Smooth muscle cell (in vitro differentiated cells): ENCODE measurements around the gene ZNF280B. TPM values are rescaled to one million over a fixed set of nuclear protein-coding genes. Genes with fewer than 3 reads are reported as not detected.
"Not testable (repeated sequence)": the region's sequence is repeated elsewhere in the genome, so short reads cannot be mapped to it uniquely, and the experiment has no call there.

Source experiments
- DNase-seq: peaks from one replicate; lab custom pipeline; 2025; ENCODE audit not compliant: unreplicated experiment; lab: John Stamatoyannopoulos, UW
- H2AFZ ChIP-seq: fragments of 200-600 bp; sonication (generic); 2 replicates; pipeline ENCODE4 v1.6.0; 2016; ENCODE audit warnings: antibody characterized with exemption, low read depth, mild to moderate bottlenecking
- H3F3A ChIP-seq: fragments of 200-600 bp; sonication (generic); 2 replicates; pipeline ENCODE4 v1.6.0; 2017; ENCODE audit warnings: antibody characterized with exemption, low read depth
- H3K27ac ChIP-seq: fragments of 200-600 bp; sonication (generic); 2 replicates; pipeline ENCODE4 v1.5.1; 2016; ENCODE audit warnings: low read depth, mild to moderate bottlenecking
- H3K27me3 ChIP-seq: fragments of 200-600 bp; sonication (generic); 2 replicates; pipeline ENCODE4 v1.6.1; 2016; ENCODE audit warnings: low read depth, mild to moderate bottlenecking
- H3K36me3 ChIP-seq: fragments of 200-600 bp; sonication (generic); 2 replicates; pipeline ENCODE4 v1.5.1; 2016; ENCODE audit warnings: low read depth
- H3K4me1 ChIP-seq: fragments of 200-600 bp; sonication (generic); 2 replicates; pipeline ENCODE4 v1.5.1; 2016; ENCODE audit warnings: low read depth
- H3K4me2 ChIP-seq: fragments of 200-600 bp; sonication (generic); 2 replicates; pipeline ENCODE4 v1.6.0; 2016; ENCODE audit warnings: mild to moderate bottlenecking
- H3K4me3 ChIP-seq: fragments of 200-600 bp; sonication (generic); 2 replicates; pipeline ENCODE4 v1.5.1; 2016; ENCODE audit warnings: mild to moderate bottlenecking
- H3K79me2 ChIP-seq: fragments of 200-600 bp; sonication (generic); 2 replicates; pipeline ENCODE4 v1.6.0; 2016; ENCODE audit warnings: low read depth, mild to moderate bottlenecking
- H3K9ac ChIP-seq: fragments of 200-600 bp; sonication (generic); 2 replicates; pipeline ENCODE4 v1.6.0; 2016; ENCODE audit warnings: low read depth
- H3K9me3 ChIP-seq: fragments of 200-600 bp; sonication (generic); replicated peaks from 2 replicates; pipeline ENCODE4 v1.5.1; 2016; ENCODE audit warnings: low read depth
- H4K20me1 ChIP-seq: fragments of 200-600 bp; sonication (generic); 2 replicates; pipeline ENCODE4 v1.6.0; 2016; ENCODE audit warnings: low read depth
- CTCF ChIP-seq: fragments of 200-600 bp; sonication (generic); IDR thresholded peaks from 2 replicates; pipeline ENCODE4 v1.5.1; 2017; ENCODE audit warnings: borderline replicate concordance, mild to moderate bottlenecking, antibody characterized with exemption; ENCODE audit not compliant: insufficient read depth, poor library complexity, severe bottlenecking
- WGBS: methylation state at CpG from one replicate; pipeline ENCODE4 v1.1.7; 2016; ENCODE audit warnings: low lambda C conversion rate; 5-methylcytosine and 5-hydroxymethylcytosine counted together
- polyA plus RNA-seq: library from polyadenylated mRNA; unstranded; fragments of >200 nt; fragmentation: Nextera tagmentation; extraction: Ambion mirVana; gene quantifications from 2 replicates; pipeline ENCODE4 v1.2.1, GENCODE V29; 2016
- total RNA-seq: library from RNA; depleted of rRNA; stranded (reverse); fragments of >200 nt; gene quantifications from 2 replicates; pipeline ENCODE4 v1.2.3, GENCODE V29; 2014

The ZNF280B gene
- total and polyA plus RNA-seq, 2 experiments from 2014 or later = 3.0 to 3.3 TPM

- Histone ChIP-seq H3F3A (no peaks in the 10 kb centered on the region), H3K9ac (no peak overlapping the region), H4K20me1 (no peaks in the 10 kb centered on the region), H3K4me2 (no peak overlapping the region), H3K9me3 (no peaks in the 10 kb centered on the region), H3K36me3 (no peaks in the 10 kb centered on the region), H3K79me2 (no peaks in the 10 kb centered on the region), H2AFZ (no peak overlapping the region), H3K27ac (no peak overlapping the region), H3K27me3 (peaks cover 31% of the 10 kb centered on the region), H3K4me3 (no peak overlapping the region), H3K4me1 (peaks cover 15% of the 10 kb centered on the region)
- 60% methylated on average over 4 of the region's 4 CpGs for WGBS
- DNase-seq = no peak
- no peak for TF ChIP-seq CTCF
These were observed 8.4 kb upstream of the ZNF280B start for GRCh38 chr22:22516992-22517391.

GRCh38 chr22:22515890-22516289 lies 7.3 kb upstream of the ZNF280B start:
- H3K4me2 ChIP-seq = no peak overlapping the region
- H3K4me3 ChIP-seq = no peak overlapping the region
- H3K9ac ChIP-seq = no peak overlapping the region
- H3K9me3 ChIP-seq = no peaks in the 10 kb centered on the region
- TF ChIP-seq CTCF = no peak
- peaks cover 10% of the 10 kb centered on the region for H3K4me1 ChIP-seq
- H3K36me3 ChIP-seq = no peaks in the 10 kb centered on the region
- no peaks in the 10 kb centered on the region for H3F3A ChIP-seq
- DNase-seq = no peak
- H3K27ac ChIP-seq = no peak overlapping the region
- no peaks in the 10 kb centered on the region for H3K79me2 ChIP-seq
- H2AFZ ChIP-seq = no peak overlapping the region
- peaks cover 39% of the 10 kb centered on the region for H3K27me3 ChIP-seq
- H4K20me1 ChIP-seq = no peaks in the 10 kb centered on the region

GRCh38 chr22:22514431-22514830 lies 5.9 kb upstream of the ZNF280B start:
- not testable (repeated sequence) for H3F3A ChIP-seq, H4K20me1 ChIP-seq, DNase-seq, H3K9ac ChIP-seq, H2AFZ ChIP-seq, H3K79me2 ChIP-seq, H3K4me3 ChIP-seq, H3K27ac ChIP-seq, H3K4me2 ChIP-seq, H3K4me1 ChIP-seq, H3K36me3 ChIP-seq, H3K9me3 ChIP-seq
- H3K27me3 ChIP-seq = peaks cover 39% of the 10 kb centered on the region
- WGBS = 64% methylated on average over 8 of the region's 8 CpGs

- Histone ChIP-seq H3K9ac (no peak overlapping the region), H3K4me2 (no peak overlapping the region), H2AFZ (no peak overlapping the region), H3K27me3 (peaks cover 39% of the 10 kb centered on the region), H4K20me1 (no peaks in the 10 kb centered on the region), H3K36me3 (no peaks in the 10 kb centered on the region), H3K9me3 (no peaks in the 10 kb centered on the region), H3K79me2 (no peaks in the 10 kb centered on the region), H3K27ac (no peak overlapping the region), H3K4me1 (no peaks in the 10 kb centered on the region), H3F3A (no peaks in the 10 kb centered on the region), H3K4me3 (no peak overlapping the region)
- DNase-seq = no peak
- 93% methylated on average over 2 of the region's 2 CpGs for WGBS
- TF ChIP-seq CTCF = no peak
These were observed 5.1 kb upstream of the ZNF280B start for GRCh38 chr22:22513619-22514018.
